Astrocyte of the cerebellum (primary cell): Measurements from ENCODE around the gene CYFIP2.
A peak's percentile ranks its signal among the peaks of the same experiment; 100 is the strongest.

Experiments
- DNase-seq: peaks from one replicate; pipeline ENCODE4 v3.0.0-alpha.2; 2011; ENCODE audit warnings: low read depth
- H3K4me3 ChIP-seq: 2 replicates; pipeline ENCODE4 v1.5.1; 2011; ENCODE audit warnings: mild to moderate bottlenecking, low read depth, low read length, moderate library complexity
- in situ Hi-C: cut with HindIII; loops from 2 replicates; pipeline ENCODE4 v1.10.0; 2017; ENCODE audit warnings: low sequenced_read_pairs
- TF ChIP-seq, protein P1 (sequence below): IDR thresholded peaks from 2 replicates; pipeline ENCODE4 v1.5.1; 2012; ENCODE audit warnings: low read length, low read depth, moderate library complexity, mild to moderate bottlenecking; ENCODE audit errors: missing control alignments

The CYFIP2 gene

DNA sequence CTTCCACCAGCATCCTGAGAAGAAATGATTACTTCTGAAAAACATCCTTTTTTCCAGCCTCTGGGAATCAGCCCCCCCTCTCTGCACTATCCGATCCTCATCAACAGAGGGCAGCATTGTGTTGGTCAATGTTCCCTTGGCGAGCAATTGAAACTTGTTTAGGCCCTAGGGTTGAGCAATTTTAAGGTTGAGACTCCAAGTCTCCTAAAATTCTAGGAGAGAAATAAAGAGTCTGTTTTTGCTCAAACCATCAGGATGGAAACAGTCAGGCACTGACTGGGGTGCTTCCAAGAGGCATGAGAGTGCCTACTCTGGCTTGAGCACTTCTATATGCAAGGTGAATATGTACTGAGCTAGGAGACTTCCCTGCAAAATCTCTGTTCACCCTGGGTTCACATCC is 12.4 kb upstream of the CYFIP2 start:
- no peak overlapping the region for H3K4me3 ChIP-seq
- peak; percentile 15 for DNase-seq
- TF ChIP-seq, protein P1, sequence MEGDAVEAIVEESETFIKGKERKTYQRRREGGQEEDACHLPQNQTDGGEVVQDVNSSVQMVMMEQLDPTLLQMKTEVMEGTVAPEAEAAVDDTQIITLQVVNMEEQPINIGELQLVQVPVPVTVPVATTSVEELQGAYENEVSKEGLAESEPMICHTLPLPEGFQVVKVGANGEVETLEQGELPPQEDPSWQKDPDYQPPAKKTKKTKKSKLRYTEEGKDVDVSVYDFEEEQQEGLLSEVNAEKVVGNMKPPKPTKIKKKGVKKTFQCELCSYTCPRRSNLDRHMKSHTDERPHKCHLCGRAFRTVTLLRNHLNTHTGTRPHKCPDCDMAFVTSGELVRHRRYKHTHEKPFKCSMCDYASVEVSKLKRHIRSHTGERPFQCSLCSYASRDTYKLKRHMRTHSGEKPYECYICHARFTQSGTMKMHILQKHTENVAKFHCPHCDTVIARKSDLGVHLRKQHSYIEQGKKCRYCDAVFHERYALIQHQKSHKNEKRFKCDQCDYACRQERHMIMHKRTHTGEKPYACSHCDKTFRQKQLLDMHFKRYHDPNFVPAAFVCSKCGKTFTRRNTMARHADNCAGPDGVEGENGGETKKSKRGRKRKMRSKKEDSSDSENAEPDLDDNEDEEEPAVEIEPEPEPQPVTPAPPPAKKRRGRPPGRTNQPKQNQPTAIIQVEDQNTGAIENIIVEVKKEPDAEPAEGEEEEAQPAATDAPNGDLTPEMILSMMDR = peak; percentile 97
- in situ Hi-C loops = no loop called here

DNA sequence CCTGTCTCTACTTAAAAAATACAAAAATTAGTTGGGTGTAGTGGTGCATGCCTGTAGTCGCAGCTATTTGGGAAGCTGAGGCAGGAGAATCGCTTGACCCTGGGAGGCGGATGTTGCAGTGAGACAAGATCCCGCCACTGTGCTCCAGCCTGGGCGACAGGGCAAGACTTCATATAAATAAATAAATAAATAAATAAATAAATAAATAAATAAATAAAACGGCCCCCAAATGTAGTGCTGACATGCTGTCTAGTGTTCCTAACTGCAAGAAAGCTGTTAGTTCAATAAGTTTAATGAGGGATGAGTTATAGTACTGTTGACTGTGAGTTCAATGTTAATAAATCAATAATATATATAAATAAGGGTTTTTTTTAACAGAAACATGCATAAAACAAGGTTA is 7.5 kb upstream of the CYFIP2 start:
- TF ChIP-seq, protein P1 = no peak
- in situ Hi-C loops = no loop called here
- H3K4me3 ChIP-seq = no peak overlapping the region
- DNase-seq = no peak

DNA sequence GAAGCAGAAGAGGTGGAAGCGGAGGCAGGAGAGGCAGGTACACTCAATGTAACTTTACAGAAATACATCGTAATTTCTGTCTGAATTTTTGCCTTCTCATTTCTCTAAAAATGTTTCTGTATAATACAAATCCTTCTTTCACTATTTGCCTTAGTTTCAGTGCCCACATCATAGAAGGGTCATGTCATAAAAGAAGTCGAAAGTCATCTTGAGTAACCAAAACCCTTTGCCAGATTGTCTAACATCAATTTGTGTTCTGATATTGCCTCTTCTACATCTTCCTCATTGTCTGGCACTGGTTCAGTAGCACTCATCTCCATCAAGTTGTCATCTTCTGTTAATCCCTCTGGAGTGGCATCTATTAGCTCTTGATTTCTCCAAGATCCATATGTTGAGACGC is 6.2 kb upstream of the CYFIP2 start:
- TF ChIP-seq, protein P1 = no peak
- no peak for DNase-seq
- in situ Hi-C loops = no loop called here
- no peak overlapping the region for H3K4me3 ChIP-seq

DNA sequence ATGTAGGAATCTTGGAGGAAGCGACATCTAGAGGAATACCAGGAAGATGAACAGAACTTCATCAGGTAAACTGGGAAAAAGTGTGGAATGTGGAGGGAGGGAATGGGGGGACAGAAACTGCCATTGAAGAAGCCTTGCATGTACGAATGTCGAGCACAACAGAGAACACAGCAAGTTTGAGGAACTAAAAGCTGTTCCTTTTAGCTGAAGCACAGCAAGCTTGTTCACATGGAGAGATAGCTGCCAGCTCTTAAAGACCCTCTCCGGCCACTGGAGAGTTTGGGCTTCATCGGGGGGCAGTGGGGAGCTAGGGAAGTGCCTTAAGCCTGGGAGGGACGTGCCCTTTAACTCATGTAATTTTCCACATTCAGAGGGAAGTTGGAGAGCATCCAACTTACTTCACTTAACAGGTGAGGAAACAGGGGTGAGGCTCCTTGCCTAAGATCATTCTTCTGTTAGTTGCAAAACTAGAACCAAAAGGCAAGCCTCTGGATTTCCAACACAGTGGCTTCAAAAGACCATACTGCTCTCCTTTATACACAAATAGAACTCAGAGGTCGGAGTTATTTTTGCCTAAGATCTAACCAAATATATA is 2.3 kb upstream of the CYFIP2 start:
- no peak for DNase-seq
- TF ChIP-seq, protein P1 = no peak
- in situ Hi-C loops = no loop called here
- no peak overlapping the region for H3K4me3 ChIP-seq

DNA sequence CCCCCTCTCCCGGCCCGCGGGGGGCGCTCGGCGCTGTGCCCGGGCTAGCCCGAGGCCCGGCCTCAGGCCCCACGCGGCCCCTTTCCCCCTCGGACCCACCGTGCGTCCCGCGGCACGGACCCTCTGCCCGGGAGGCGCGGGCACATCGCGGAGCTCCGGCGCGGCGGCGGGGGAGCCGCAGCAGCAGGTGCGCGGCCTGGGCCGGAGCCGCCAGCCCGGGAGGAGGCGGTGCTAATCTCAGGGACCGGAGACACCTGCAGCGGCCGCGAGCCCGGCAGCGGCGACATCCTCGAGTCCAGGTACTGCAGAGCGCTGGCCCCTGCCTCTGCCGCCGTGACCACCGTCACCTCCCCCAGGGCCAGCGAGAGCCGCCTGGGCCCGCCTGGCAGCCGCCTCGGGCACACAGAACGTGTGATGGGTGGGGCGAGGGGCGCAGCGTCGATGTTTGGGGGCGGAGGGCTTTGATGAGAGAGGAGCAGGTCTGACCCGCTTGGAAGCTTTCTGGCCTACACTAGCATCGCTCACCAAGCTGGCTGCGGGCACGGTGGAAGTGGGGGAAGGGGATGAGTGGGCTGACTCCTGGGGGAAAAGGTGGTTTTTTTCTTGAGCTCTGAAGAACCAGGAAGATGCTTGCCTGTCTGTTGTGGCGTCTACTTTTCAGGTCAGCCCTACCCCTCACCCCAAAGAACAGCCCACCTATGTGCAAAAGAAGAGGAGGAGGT is 524 bp downstream of the CYFIP2 start:
- DNase-seq = no peak
- peak overlapping the region; percentile 53 for H3K4me3 ChIP-seq
- TF ChIP-seq, protein P1 = no peak
- in situ Hi-C loops = no loop called here

DNA sequence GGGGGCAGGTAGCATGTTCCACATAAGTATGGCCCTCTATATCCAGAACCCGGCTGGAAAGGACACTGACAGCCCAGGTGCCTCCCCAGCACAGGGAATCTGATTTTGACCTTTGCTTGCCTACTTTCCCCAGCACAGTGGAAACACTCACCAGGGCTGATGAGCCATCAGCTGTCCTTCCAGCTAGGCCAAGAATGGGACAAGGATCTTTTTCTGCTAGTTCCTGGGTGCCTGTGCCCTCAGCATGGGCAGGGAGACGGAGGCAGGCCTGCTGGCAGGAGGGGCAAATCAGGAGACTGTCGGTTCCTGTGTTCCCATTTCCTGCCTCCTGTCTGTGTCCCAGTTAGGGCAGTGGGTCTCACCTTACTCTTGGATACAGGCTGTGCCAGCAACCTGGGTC is 1.1 kb downstream of the CYFIP2 start:
- no peak overlapping the region for H3K4me3 ChIP-seq
- TF ChIP-seq, protein P1 = no peak
- DNase-seq = no peak
- in situ Hi-C loops = no loop called here
